ENCODE measurements around the gene MBD3. TPM values are rescaled to one million over a fixed set of nuclear protein-coding genes. Genes with fewer than 3 reads are reported as not detected.

MBD3 gene
- total RNA-seq, 4 donors from 2014 or later, result 80.3 to 159 (median 95.7) TPM

DNA sequence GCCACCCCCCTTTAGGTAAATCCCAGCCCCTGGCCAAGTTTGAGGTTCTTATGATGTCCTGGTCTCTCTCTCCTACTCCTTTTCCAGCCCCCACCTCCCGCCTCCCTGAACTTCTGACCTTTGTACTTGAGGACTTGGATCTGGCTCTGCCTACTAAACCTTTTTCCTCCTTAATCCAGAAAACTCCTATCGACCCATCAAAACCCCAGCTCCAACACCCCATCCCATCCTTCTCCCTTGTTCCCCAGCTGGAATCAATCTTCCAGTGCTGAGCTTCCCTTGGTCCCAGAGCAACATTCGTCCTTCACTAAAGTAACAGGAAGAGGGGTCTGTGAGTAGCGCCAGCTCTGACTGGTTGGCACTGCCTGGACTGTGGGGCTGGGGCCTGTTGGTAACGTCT is 29.9 kb upstream of the MBD3 start:
- Histone ChIP-seq H3K4me1 (peaks cover 0 to 9% (median 0%) of the 10 kb centered on the region in 3 donors), H3K27me3 (no peaks in the 10 kb centered on the region), H3K36me3 (peaks cover 0 to 97% of the 10 kb centered on the region in 2 donors), H3K9me3 (no peaks in the 10 kb centered on the region), H3K4me3 (no peak overlapping the region), H3K27ac (no peak overlapping the region)
- no peak for ATAC-seq
- WGBS, 2 donors (ENCODE audit: low coverage in 1 of 2), result 100% methylated on average over 2 of the region's 5 CpGs
- no peak for TF ChIP-seq EP300 (IDR thresholded peaks at IDR 0.05)
- no peak for TF ChIP-seq POLR2A (IDR thresholded peaks at IDR 0.05)
- no peak for TF ChIP-seq POLR2AphosphoS5 (IDR thresholded peaks at IDR 0.05)
- TF ChIP-seq CTCF (IDR thresholded peaks at IDR 0.05), result no peak

GRCh38 chr19:1622007-1622406 is 29.3 kb upstream of the MBD3 start:
- ATAC-seq, result no peak
- Histone ChIP-seq H3K4me1 (peaks cover 0 to 9% (median 0%) of the 10 kb centered on the region in 3 donors), H3K4me3 (no peak overlapping the region), H3K27ac (no peak overlapping the region), H3K36me3 (peaks cover 0 to 97% of the 10 kb centered on the region in 2 donors), H3K27me3 (no peaks in the 10 kb centered on the region), H3K9me3 (no peaks in the 10 kb centered on the region)
- WGBS, 2 donors (ENCODE audit: low coverage in 1 of 2), result no CpG with 5 or more reads among the region's 23 CpGs
- TF ChIP-seq POLR2AphosphoS5 (IDR thresholded peaks at IDR 0.05) (no peak), POLR2A (IDR thresholded peaks at IDR 0.05) (no peak), EP300 (IDR thresholded peaks at IDR 0.05) (no peak), CTCF (IDR thresholded peaks at IDR 0.05) (no peak)

DNA sequence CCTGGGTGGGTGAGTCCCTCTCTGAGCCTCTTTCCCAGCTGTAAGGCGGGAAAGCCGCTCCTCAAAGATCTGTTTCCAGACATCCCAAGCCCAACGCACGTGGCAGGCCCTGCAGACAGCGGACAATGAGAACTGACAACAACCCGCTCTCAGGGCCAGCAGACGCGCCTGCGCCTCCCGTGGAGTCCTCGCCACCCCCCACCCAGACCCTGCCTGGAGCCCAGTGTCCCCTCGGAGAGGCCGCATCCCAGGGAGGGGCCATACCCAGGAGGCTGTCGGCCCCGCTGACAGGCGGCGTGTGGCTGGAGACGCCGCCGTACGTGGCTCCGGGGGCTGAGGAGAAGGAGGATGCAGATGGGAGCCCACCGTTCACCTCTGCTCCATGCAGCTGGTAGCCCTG is 28.9 kb upstream of the MBD3 start:
- Histone ChIP-seq H3K36me3 (peaks cover 0 to 95% of the 10 kb centered on the region in 2 donors), H3K27me3 (no peaks in the 10 kb centered on the region), H3K4me1 (peaks cover 0 to 9% (median 0%) of the 10 kb centered on the region in 3 donors), H3K9me3 (no peaks in the 10 kb centered on the region), H3K27ac (no peak overlapping the region), H3K4me3 (no peak overlapping the region)
- ATAC-seq, result no peak
- TF ChIP-seq CTCF (IDR thresholded peaks at IDR 0.05) (no peak), POLR2AphosphoS5 (IDR thresholded peaks at IDR 0.05) (no peak), POLR2A (IDR thresholded peaks at IDR 0.05) (no peak), EP300 (IDR thresholded peaks at IDR 0.05) (no peak)
- WGBS, 2 donors (ENCODE audit: low coverage in 1 of 2), result no CpG with 5 or more reads among the region's 23 CpGs

- H3K4me1 ChIP-seq, result peaks cover 0 to 9% (median 0%) of the 10 kb centered on the region in 3 donors
- H3K9me3 ChIP-seq, result no peaks in the 10 kb centered on the region
- no peak overlapping the region for H3K27ac ChIP-seq
- TF ChIP-seq CTCF (IDR thresholded peaks at IDR 0.05), result no peak
- TF ChIP-seq POLR2A (IDR thresholded peaks at IDR 0.05), result no peak
- TF ChIP-seq POLR2AphosphoS5 (IDR thresholded peaks at IDR 0.05), result no peak
- TF ChIP-seq EP300 (IDR thresholded peaks at IDR 0.05), result no peak
- peaks cover 0 to 95% of the 10 kb centered on the region in 2 donors for H3K36me3 ChIP-seq
- no peak overlapping the region for H3K4me3 ChIP-seq
- WGBS, 2 donors (ENCODE audit: low coverage in 1 of 2), result no CpG with 5 or more reads among the region's 19 CpGs
- ATAC-seq, result no peak
- H3K27me3 ChIP-seq, result no peaks in the 10 kb centered on the region
These were observed 28.4 kb upstream of the MBD3 start for GRCh38 chr19:1621021-1621420.

DNA sequence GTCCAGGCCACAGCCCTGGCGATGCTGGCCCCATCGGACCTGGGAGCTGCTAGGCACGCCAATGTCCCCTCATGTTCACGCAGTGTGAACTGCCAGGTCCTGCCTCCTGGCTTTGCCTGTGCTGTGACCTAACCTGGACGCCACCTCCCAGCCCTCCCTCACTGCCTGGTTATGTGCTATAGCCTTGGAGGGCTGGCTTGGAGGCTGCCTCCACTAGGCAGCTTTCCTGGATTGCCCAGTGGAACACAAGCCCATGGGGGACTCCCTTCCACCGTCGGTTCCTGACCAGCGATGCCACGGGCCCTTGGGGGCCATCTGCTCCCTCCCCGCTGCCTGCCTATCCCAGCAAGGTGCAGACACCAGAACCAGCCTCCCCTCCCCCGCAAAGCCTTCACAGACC is 27.8 kb upstream of the MBD3 start:
- Histone ChIP-seq H3K9me3 (no peaks in the 10 kb centered on the region), H3K27me3 (no peaks in the 10 kb centered on the region), H3K36me3 (peaks cover 0 to 95% of the 10 kb centered on the region in 2 donors), H3K27ac (no peak overlapping the region), H3K4me3 (no peak overlapping the region), H3K4me1 (peaks cover 0 to 9% (median 0%) of the 10 kb centered on the region in 3 donors)
- TF ChIP-seq POLR2AphosphoS5 (IDR thresholded peaks at IDR 0.05) (no peak), EP300 (IDR thresholded peaks at IDR 0.05) (no peak), CTCF (IDR thresholded peaks at IDR 0.05) (no peak), POLR2A (IDR thresholded peaks at IDR 0.05) (no peak)
- WGBS, 2 donors (ENCODE audit: low coverage in 1 of 2), result 90 to 96% methylated on average over 2 to 5 of the region's 11 CpGs
- no peak for ATAC-seq
